ENCODE results near the gene EEF2KMT. TPM values are rescaled to one million over a fixed set of nuclear protein-coding genes. Genes with fewer than 3 reads are reported as not detected.
"Not testable (repeated sequence)": the region's sequence is repeated elsewhere in the genome, so short reads cannot be mapped to it uniquely, and the experiment has no call there.

The EEF2KMT gene
- total RNA-seq, 4 donors from 2014 or later: 2.7 to 14.0 (median 9.6) TPM

DNA sequence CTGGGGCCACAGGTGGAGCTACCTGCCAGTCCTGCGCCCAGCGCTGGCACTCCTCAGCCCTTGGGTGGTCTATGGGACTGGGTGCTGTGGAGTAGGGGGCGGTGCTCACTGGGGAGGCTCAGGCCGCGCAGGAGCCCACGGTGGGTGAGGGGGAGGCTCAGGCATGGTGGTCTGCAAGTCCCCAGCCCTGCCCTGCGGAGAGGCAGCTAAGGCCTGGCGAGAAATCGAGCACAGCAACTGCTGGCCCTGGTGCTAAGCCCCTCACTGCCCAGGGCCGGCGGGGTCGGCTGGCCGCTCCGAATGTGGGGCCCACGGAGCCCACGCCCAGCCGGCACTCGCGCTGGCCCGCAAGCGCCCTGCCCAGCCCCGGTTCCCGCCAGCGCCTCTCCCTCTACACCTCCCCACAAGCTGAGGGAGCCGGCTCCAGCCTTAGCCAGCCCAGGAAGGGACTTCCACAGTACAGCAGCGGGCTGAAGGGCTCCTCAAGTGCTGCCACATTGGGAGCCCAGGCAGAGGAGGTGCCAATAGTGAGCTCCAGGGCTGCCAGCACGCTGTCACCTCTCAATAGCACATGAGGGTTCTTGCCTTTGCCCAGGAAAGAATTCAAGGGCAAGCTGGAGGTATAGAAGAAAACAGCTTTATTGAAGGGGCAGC lies 11.0 kb upstream of the EEF2KMT start:
- no peak for TF ChIP-seq EP300 (IDR thresholded peaks at IDR 0.05)
- no peak for TF ChIP-seq POLR2AphosphoS5 (IDR thresholded peaks at IDR 0.05)
- no peak for TF ChIP-seq POLR2A (IDR thresholded peaks at IDR 0.05)
- TF ChIP-seq, protein P1, sequence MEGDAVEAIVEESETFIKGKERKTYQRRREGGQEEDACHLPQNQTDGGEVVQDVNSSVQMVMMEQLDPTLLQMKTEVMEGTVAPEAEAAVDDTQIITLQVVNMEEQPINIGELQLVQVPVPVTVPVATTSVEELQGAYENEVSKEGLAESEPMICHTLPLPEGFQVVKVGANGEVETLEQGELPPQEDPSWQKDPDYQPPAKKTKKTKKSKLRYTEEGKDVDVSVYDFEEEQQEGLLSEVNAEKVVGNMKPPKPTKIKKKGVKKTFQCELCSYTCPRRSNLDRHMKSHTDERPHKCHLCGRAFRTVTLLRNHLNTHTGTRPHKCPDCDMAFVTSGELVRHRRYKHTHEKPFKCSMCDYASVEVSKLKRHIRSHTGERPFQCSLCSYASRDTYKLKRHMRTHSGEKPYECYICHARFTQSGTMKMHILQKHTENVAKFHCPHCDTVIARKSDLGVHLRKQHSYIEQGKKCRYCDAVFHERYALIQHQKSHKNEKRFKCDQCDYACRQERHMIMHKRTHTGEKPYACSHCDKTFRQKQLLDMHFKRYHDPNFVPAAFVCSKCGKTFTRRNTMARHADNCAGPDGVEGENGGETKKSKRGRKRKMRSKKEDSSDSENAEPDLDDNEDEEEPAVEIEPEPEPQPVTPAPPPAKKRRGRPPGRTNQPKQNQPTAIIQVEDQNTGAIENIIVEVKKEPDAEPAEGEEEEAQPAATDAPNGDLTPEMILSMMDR (IDR thresholded peaks at IDR 0.05): no peak
- Histone ChIP-seq H3K9me3 (no peaks in the 10 kb centered on the region), H3K4me3 (no peak overlapping the region), H3K27me3 (no peaks in the 10 kb centered on the region), H3K27ac (no peak overlapping the region), H3K4me1 (no peaks in the 10 kb centered on the region), H3K36me3 (no peaks in the 10 kb centered on the region)
- no peak for DNase-seq (ENCODE audit: low spot score in 2 of 2)
- 62% methylated on average over 2 of the region's 27 CpGs for WGBS

DNA sequence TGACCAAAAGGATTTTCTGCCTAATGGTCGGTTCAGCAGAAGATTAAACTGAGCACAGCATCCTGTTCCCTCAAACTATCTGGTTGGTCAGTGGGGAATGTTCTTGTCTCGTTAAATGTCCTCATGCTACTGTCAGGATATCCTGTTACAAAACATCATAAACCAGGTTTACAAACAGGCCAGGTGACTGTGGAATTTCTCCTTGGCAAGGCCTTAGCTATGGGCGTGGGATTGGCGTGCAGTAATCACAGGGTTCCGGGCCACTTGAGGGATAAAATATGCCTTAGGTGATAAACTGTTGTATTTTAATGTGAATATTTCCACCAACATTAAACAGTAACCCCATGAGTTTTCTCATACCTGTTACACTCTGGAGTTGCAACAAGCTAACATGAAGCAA lies 7.4 kb upstream of the EEF2KMT start:
- not testable (repeated sequence) for H3K36me3 ChIP-seq; DNase-seq (ENCODE audit: low spot score in 2 of 2)
- 47% methylated on average over 5 of the region's 5 CpGs for WGBS

DNA sequence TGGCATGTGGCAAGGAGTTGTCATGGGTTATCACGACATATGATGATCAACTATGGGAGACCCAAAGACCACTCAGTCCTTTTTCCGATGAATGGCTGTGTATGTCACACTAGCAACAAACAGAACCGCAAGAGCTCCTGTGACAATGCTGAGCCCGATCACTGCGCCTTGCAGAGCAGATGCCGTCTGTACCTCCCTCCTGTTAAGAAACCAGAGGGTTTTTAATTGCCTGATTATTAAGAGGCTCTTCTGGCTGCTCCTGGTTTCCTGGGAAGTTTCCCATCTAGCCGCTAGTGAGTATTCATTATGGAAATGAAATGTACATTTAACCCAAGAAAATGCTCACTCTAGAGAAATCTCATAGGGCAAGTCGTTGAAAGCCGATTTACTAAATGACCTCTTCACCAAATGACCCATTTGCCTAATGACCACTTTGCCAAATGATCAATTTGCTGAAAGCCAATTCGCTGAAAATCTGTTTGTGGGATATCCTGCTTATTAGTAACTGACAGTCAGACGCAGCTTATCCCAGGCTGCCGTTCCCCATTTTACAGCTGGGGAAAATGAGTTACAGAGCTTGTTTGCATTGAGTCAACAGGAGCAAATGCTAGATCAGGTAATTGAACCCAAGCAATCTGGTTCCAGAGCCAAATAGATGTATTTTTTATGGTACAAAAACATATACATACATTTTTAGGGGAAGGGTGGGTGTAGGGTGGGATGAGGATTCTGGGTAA lies 5.9 kb upstream of the EEF2KMT start:
- H3K9me3 ChIP-seq; H3K4me1 ChIP-seq; H3K27ac ChIP-seq; DNase-seq (ENCODE audit: low spot score in 2 of 2); H3K4me3 ChIP-seq; H3K27me3 ChIP-seq; H3K36me3 ChIP-seq: not testable (repeated sequence)
- WGBS: 88% methylated on average over 12 of the region's 12 CpGs

More for the DNA sequence above, 7.4 kb upstream of the EEF2KMT start:
- H3K4me1 ChIP-seq, H3K27ac ChIP-seq, H3K4me3 ChIP-seq, H3K9me3 ChIP-seq, H3K27me3 ChIP-seq: not testable (repeated sequence)

GRCh38 chr16:5099174-5099573 lies 1.6 kb upstream of the EEF2KMT start:
- not testable (repeated sequence) for H3K9me3 ChIP-seq; H3K27ac ChIP-seq; H3K4me3 ChIP-seq; H3K27me3 ChIP-seq; DNase-seq (ENCODE audit: low spot score in 2 of 2); H3K36me3 ChIP-seq
- WGBS: 16% methylated on average over 4 of the region's 4 CpGs
- H3K4me1 ChIP-seq: peaks cover 12% of the 10 kb centered on the region

- Histone ChIP-seq H3K27ac (peak overlapping the region; percentile 82), H3K4me3 (peak overlapping the region; percentile 86), H3K4me1 (peaks cover 12% of the 10 kb centered on the region)
- WGBS: 4% methylated on average over 23 of the region's 67 CpGs
- DNase-seq (ENCODE audit: low spot score in 2 of 2): peak; percentile 83 to 90
- not testable (repeated sequence) for H3K27me3 ChIP-seq, H3K36me3 ChIP-seq, H3K9me3 ChIP-seq
These were observed 895 bp upstream of the EEF2KMT start for GRCh38 chr16:5098221-5099159.

DNA sequence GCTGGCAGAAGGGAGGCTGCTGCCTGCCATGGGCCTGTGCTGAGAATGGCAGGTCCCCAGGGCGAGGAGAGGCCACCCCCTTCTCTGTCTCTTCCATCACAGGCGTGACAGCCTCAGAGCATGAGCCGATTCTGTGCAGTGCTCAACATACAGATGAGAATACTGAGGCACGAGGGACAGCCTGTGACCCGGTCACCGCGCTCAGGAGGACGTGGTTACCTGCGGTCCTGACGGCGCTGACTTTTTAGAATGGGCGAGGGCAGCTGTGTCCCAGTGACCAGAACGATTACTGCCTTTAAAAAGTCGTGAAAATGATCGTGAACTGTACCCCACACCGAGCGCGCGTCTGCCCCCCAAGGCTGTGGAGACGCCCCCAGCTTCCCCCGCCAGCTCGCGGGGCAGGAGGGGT lies 530 bp downstream of the EEF2KMT start:
- not testable (repeated sequence) for H3K9me3 ChIP-seq, H3K36me3 ChIP-seq, H3K27me3 ChIP-seq
- Histone ChIP-seq H3K4me1 (peaks cover 12% of the 10 kb centered on the region), H3K27ac (peak overlapping the region; percentile 82), H3K4me3 (peak overlapping the region; percentile 86)
- peak in 1 of 2 donors; percentile 73 for DNase-seq (ENCODE audit: low spot score in 2 of 2)
- 3% methylated on average over 13 of the region's 23 CpGs for WGBS

DNA sequence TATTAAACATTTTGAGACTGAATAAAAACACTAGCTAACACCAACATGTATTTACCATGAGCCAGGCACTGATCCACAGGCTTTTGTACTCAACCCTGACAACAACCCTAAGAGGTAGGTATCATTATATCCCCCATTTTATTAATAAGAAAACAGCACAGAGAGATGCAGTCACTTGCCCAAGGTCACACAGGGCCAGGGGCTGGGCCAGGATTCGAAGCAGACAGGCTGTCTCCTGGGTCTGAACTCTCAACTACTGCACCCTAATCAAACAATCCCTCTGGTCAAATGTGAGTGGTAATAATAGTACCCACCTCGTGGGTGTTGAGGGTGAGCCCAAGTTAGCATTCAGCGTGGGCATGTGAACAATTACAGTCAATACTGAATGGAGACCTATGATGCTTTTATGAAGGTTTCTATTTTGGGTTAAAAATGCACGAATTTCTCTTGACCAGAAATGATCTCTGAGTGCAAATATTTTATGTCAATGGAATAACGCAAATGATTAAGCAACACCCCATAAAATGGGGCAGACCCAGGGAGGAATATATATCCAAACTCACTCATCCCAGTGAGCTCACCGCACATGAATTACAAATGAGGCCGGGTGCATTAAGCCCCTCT lies 1.0 kb downstream of the EEF2KMT start:
- Histone ChIP-seq H3K4me3 (peak overlapping the region; percentile 86), H3K4me1 (peaks cover 12% of the 10 kb centered on the region)
- H3K36me3 ChIP-seq; H3K27me3 ChIP-seq; H3K9me3 ChIP-seq; H3K27ac ChIP-seq; DNase-seq (ENCODE audit: low spot score in 2 of 2): not testable (repeated sequence)
- whole genome bisulfite sequencing: 26% methylated on average over 6 of the region's 7 CpGs

DNA sequence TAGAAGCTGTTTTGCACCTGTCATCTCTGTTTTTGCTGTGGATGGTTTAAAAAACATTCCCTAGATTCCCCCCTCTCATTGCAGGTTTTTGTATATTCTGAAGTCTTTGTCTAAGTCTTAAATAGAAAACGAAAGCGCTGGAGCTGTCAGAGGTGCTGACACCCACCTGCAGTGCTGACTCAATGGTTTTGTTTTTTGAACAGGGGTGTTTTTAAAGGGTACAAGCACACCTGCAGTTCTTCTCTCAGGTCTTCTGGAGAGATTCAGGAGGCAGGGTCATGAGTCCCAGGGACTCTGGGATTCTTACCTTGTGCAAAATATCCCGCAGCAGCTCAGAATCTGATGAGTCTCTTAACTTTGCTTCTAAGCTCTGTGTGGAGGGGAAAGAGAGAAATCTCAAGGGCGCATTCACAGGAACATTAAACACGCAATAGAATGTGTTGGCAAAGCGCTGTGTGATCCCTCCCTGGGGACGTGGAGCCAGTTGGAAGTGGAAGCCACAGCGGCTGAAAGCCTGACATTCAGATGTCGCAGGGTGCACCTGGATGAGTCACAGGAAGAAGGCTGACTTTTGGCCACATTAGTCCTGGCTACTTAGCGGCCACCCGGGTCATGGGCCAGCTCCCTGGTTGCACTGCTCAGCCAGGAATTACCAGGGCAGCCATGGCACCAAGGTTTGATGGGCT lies 2.3 kb downstream of the EEF2KMT start:
- H3K27ac ChIP-seq; H3K9me3 ChIP-seq; H3K4me3 ChIP-seq; H3K27me3 ChIP-seq; H3K36me3 ChIP-seq; DNase-seq (ENCODE audit: low spot score in 2 of 2): not testable (repeated sequence)
- 51% methylated on average over 9 of the region's 11 CpGs for WGBS
- peaks cover 12% of the 10 kb centered on the region for H3K4me1 ChIP-seq

DNA sequence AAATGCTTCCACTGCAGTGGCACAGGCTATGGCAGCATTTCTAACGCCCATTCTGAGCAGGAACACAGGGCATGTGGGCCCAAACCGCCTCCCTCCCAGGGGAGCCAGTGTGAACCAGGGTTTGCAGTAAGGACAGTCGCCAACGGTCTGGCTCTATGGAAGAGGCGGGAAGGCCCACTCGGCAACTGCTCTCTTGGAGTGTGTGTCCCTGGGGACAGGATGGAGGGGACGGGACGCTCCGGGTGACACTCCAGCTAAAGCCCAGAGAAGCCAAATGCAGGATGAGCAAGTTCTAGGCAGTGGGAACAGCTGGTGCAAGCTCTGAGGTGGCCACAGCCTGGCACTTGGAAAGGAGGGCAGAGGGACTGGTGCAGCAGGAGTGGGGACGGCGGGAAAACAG lies 3.8 kb downstream of the EEF2KMT start:
- H3K4me1 ChIP-seq; DNase-seq (ENCODE audit: low spot score in 2 of 2); H3K4me3 ChIP-seq; H3K27me3 ChIP-seq; H3K9me3 ChIP-seq; H3K27ac ChIP-seq: not testable (repeated sequence)
- peaks cover 17% of the 10 kb centered on the region for H3K36me3 ChIP-seq
- 77% methylated on average over 10 of the region's 11 CpGs for WGBS

GRCh38 chr16:5093081-5093480 lies 4.5 kb downstream of the EEF2KMT start:
- H3K36me3 ChIP-seq: peaks cover 21% of the 10 kb centered on the region
- DNase-seq (ENCODE audit: low spot score in 2 of 2); H3K4me1 ChIP-seq; H3K27ac ChIP-seq; H3K27me3 ChIP-seq; H3K4me3 ChIP-seq; H3K9me3 ChIP-seq: not testable (repeated sequence)
- WGBS: 83% methylated on average over 3 of the region's 9 CpGs

- not testable (repeated sequence) for H3K9me3 ChIP-seq; H3K4me3 ChIP-seq; DNase-seq (ENCODE audit: low spot score in 2 of 2); H3K4me1 ChIP-seq; H3K27me3 ChIP-seq; H3K27ac ChIP-seq
- WGBS: 87% methylated on average over 9 of the region's 9 CpGs
- peaks cover 29% of the 10 kb centered on the region for H3K36me3 ChIP-seq
These were observed 7.0 kb downstream of the EEF2KMT start for GRCh38 chr16:5090592-5090991.
